ENCODE measurements around the gene ZNF365. TPM values are rescaled to one million over a fixed set of nuclear protein-coding genes. Genes with fewer than 3 reads are reported as not detected.

ZNF365 gene
- total RNA-seq, 1 experiment from 2014 or later: 0.59 TPM

GRCh38 chr10:62424026-62424425 lies 49.9 kb downstream of the ZNF365 start:
- Mint-ChIP-seq H3K36me3 (no peaks in the 10 kb centered on the region), H3K4me1 (peaks cover 5% of the 10 kb centered on the region), H3K4me3 (no peak overlapping the region), H3K27me3 (ENCODE audit: low read depth) (peaks cover 65% of the 10 kb centered on the region), H3K9me3 (peaks cover 7% of the 10 kb centered on the region), H3K27ac (no peak overlapping the region)
- ChIA-PET CTCF (interaction anchor here (0.6 to 1.2 kb wide), 6 partner anchors 10 to 480 kb away, joined by 3 to 6 read pairs (median 4); no protein-coding TSS in a partner anchor), POLR2A (no interaction called here)
- DNase-seq (ENCODE audit: low spot score): no peak
- no peak for TF ChIP-seq NFYB (CRISPR knock-in tag; conservative IDR thresholded peaks at IDR 0.05; ENCODE audit: low read depth)
- TF ChIP-seq ZNF532 (CRISPR knock-in tag; IDR thresholded peaks at IDR 0.05; ENCODE audit: borderline replicate concordance): no peak
- TF ChIP-seq ZMAT4 (CRISPR knock-in tag; IDR thresholded peaks at IDR 0.05): no peak
- TF ChIP-seq, protein P1, sequence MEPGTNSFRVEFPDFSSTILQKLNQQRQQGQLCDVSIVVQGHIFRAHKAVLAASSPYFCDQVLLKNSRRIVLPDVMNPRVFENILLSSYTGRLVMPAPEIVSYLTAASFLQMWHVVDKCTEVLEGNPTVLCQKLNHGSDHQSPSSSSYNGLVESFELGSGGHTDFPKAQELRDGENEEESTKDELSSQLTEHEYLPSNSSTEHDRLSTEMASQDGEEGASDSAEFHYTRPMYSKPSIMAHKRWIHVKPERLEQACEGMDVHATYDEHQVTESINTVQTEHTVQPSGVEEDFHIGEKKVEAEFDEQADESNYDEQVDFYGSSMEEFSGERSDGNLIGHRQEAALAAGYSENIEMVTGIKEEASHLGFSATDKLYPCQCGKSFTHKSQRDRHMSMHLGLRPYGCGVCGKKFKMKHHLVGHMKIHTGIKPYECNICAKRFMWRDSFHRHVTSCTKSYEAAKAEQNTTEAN (CRISPR knock-in tag; IDR thresholded peaks at IDR 0.05): no peak
- no peak for TF ChIP-seq FOXJ3 (CRISPR knock-in tag; IDR thresholded peaks at IDR 0.05; ENCODE audit: borderline replicate concordance)
- no peak for TF ChIP-seq NFATC4 (CRISPR knock-in tag; IDR thresholded peaks at IDR 0.05)
- no peak for TF ChIP-seq ZNF232 (CRISPR knock-in tag; IDR thresholded peaks at IDR 0.05)
- TF ChIP-seq TCF7 (CRISPR knock-in tag; IDR thresholded peaks at IDR 0.05; ENCODE audit: low read depth): no peak
- no peak for TF ChIP-seq NFE2L1 (CRISPR knock-in tag; IDR thresholded peaks at IDR 0.05)
- TF ChIP-seq MYBL2 (CRISPR knock-in tag; IDR thresholded peaks at IDR 0.05): no peak
- no peak for TF ChIP-seq TEAD1 (CRISPR knock-in tag; IDR thresholded peaks at IDR 0.05)
- no peak for TF ChIP-seq TEAD4 (CRISPR knock-in tag; IDR thresholded peaks at IDR 0.05)
- TF ChIP-seq ZBTB21 (CRISPR knock-in tag; IDR thresholded peaks at IDR 0.05; ENCODE audit: borderline replicate concordance): no peak
- no peak for TF ChIP-seq ZSCAN18 (CRISPR knock-in tag; IDR thresholded peaks at IDR 0.05)
- TF ChIP-seq CDX4 (CRISPR knock-in tag; IDR thresholded peaks at IDR 0.05; ENCODE audit: borderline replicate concordance): no peak
- no peak for TF ChIP-seq ZNF423 (CRISPR knock-in tag; IDR thresholded peaks at IDR 0.05)
- ATAC-seq: no peak

GRCh38 chr10:62426086-62426485 lies 51.9 kb downstream of the ZNF365 start:
- no peak overlapping the region for H3K27ac Mint-ChIP-seq
- ATAC-seq (no peak), DNase-seq (ENCODE audit: low spot score) (no peak)
- peaks cover 71% of the 10 kb centered on the region for H3K27me3 Mint-ChIP-seq (ENCODE audit: low read depth)
- H3K9me3 Mint-ChIP-seq: peaks cover 7% of the 10 kb centered on the region
- CTCF ChIA-PET: interaction anchor here (0.5 to 1.8 kb wide), 2 partner anchors 11 to 20 kb away, joined by 3 to 9 read pairs; no protein-coding TSS in a partner anchor
- H3K4me3 Mint-ChIP-seq: no peak overlapping the region
- POLR2A ChIA-PET: no interaction called here
- H3K4me1 Mint-ChIP-seq: peaks cover 10% of the 10 kb centered on the region
- H3K36me3 Mint-ChIP-seq: no peaks in the 10 kb centered on the region
- TF ChIP-seq CBFB (CRISPR knock-in tag; IDR thresholded peaks at IDR 0.05; ENCODE audit: low read depth) (no peak), ESRRA (CRISPR knock-in tag; IDR thresholded peaks at IDR 0.05; ENCODE audit: borderline replicate concordance) (no peak), ZSCAN18 (CRISPR knock-in tag; IDR thresholded peaks at IDR 0.05) (no peak), NR2C2 (CRISPR knock-in tag; IDR thresholded peaks at IDR 0.05) (no peak), JUN (CRISPR knock-in tag; IDR thresholded peaks at IDR 0.05) (no peak), ETV6 (CRISPR knock-in tag; IDR thresholded peaks at IDR 0.05) (no peak)
- TF ChIP-seq, protein P2, sequence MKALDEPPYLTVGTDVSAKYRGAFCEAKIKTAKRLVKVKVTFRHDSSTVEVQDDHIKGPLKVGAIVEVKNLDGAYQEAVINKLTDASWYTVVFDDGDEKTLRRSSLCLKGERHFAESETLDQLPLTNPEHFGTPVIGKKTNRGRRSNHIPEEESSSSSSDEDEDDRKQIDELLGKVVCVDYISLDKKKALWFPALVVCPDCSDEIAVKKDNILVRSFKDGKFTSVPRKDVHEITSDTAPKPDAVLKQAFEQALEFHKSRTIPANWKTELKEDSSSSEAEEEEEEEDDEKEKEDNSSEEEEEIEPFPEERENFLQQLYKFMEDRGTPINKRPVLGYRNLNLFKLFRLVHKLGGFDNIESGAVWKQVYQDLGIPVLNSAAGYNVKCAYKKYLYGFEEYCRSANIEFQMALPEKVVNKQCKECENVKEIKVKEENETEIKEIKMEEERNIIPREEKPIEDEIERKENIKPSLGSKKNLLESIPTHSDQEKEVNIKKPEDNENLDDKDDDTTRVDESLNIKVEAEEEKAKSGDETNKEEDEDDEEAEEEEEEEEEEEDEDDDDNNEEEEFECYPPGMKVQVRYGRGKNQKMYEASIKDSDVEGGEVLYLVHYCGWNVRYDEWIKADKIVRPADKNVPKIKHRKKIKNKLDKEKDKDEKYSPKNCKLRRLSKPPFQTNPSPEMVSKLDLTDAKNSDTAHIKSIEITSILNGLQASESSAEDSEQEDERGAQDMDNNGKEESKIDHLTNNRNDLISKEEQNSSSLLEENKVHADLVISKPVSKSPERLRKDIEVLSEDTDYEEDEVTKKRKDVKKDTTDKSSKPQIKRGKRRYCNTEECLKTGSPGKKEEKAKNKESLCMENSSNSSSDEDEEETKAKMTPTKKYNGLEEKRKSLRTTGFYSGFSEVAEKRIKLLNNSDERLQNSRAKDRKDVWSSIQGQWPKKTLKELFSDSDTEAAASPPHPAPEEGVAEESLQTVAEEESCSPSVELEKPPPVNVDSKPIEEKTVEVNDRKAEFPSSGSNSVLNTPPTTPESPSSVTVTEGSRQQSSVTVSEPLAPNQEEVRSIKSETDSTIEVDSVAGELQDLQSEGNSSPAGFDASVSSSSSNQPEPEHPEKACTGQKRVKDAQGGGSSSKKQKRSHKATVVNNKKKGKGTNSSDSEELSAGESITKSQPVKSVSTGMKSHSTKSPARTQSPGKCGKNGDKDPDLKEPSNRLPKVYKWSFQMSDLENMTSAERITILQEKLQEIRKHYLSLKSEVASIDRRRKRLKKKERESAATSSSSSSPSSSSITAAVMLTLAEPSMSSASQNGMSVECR (CRISPR knock-in tag; IDR thresholded peaks at IDR 0.05; ENCODE audit: borderline replicate concordance): no peak

Data from WTC11 (cell line).